NCI-H1092 (cell line): ENCODE measurements around the gene ACSM4.

Experiments used
- DNase-seq: peaks from one replicate; lab custom pipeline; 2025; lab: John Stamatoyannopoulos, UW

The ACSM4 gene

GRCh38 chr12:7339675-7340074 lies 35.8 kb downstream of the ACSM4 start:
- no peak for DNase-seq

GRCh38 chr12:7344833-7345606 lies 41.1 kb downstream of the ACSM4 start:
- no peak for DNase-seq

- no peak for DNase-seq
Measured at GRCh38 chr12:7346551-7347225, 42.8 kb downstream of the ACSM4 start.

DNA sequence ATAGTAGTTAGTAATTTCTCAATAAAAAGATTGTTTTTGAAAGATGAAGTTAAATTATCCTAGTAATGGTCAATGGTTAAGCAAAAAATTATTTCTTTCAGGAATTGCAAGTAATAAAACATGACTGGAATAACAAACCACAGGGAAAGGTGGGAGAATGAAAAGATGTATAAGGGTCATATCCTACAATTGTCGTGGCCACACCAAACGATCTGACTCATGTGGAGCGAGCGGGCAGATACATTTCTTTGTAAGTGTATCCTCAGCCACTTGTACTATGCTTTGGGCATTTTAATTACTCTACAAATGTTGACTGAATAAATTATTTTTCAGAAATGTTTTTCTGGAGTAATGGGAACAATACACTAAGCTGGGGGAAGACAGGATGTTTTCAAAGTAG lies 45.5 kb downstream of the ACSM4 start:
- DNase-seq, result no peak

DNA sequence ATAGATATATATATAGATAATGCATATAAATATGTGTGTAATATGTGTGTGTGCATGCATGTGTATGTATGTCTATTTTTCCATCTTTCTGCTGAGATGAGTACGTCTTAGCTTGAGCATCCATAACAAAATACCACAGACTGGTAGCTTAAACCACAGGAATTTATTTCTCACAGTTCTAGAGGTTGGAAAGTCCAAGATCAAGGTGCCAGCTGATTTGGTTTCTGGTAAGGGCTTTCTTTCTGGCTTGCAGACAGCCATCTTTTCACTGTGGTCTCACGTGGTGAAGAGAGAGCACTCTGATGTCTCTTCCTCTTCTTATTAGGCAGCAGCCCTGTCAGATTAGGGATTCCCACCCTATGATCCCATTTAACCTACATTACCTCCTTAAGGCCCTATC lies 47.3 kb downstream of the ACSM4 start:
- DNase-seq, result no peak

DNA sequence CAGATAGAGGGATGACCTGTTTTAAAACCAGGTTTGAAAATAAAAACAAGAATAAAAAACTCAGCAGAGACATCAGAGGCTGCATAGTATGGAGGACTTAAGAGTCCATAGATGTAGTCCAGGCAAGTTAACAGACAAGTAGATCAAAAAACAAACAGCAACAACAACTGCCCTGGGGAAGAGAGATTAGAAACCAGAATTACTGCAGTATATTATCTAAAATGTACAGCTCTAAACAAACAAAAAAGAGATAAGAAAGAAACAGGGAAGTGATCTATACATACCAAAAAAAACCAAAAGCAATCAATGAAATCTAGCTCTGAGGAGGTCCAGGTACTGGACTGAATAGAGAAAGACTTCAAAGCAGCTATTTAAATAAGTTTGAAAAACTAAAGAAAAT lies 48.8 kb downstream of the ACSM4 start:
- no peak for DNase-seq

GRCh38 chr12:7354529-7354928 lies 50.7 kb downstream of the ACSM4 start:
- no peak for DNase-seq

- DNase-seq, result no peak
Measured at GRCh38 chr12:7361265-7361664, 57.4 kb downstream of the ACSM4 start.

DNA sequence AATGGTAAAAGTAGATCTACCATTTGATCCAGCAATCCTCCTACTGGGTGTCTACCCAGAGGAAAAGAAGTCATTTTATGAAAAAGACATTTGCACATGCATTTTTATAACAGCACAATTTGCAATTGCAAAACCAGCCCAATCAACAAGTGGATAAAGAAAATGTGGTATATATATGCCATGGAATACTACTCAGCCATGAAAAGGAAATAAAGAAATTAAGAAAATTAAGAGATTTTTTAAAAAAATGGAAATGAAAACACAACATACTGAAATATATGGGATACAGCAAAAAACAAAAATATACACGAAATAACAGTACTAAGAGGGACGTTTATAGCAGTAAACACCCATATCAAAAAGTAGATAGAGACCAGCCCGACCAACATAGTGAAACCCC lies 58.9 kb downstream of the ACSM4 start:
- DNase-seq, result no peak

- no peak for DNase-seq
Measured at GRCh38 chr12:7369274-7369729, 65.4 kb downstream of the ACSM4 start.

GRCh38 chr12:7373226-7373625 lies 69.4 kb downstream of the ACSM4 start:
- no peak for DNase-seq

DNA sequence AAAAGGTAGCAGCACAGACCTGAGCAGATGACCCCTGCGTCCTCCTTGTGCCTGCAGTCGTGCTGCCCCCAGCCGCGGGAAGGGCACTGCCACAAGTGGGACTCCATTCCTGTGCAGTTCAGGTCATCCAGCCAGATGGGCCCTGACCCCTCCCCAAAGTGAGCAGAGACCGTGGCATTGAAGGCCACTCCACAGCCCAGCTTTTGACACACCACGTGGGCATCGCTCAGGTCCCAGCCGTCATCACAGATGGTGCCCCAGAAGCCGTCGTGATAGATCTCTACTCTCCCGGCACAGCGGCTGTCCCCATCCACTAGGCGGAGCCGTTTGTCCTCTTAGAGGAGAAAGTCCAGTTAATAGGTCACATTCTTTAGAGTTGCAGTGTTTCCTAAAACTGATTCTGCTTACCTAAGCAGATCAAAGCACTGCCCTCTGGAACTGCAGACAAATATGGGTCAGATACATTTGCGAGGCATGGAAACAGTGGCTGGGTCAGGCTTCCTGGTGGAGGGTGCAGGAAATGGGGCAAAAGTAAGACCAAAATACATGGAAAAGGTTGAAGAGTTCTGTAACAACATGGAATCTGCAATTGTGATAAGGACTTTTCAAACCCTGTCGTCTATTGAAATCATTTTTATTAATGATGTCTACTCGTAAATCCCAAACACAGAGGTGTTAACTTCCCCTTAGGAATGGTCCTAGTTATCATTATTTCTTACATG lies 70.7 kb downstream of the ACSM4 start:
- DNase-seq, result no peak

DNA sequence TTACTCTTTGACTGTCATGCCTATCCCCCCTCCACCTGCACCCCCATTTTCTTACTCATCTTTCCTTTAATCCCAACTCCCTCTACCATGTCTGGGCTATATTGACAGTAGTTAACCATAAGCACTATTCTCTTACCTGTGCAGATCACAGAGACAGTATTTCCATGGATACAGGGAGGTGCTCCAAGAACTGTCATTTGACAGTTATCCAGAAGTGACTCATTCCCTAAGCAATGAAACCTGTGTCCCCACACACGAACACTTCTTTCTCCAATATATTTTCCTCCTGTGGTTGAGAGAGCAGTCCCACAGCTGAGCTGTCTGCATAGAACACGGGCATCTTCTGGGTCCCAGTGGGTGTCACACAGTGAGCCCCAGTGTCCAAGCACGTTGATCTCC lies 71.3 kb downstream of the ACSM4 start:
- DNase-seq, result no peak

GRCh38 chr12:7376196-7376595 lies 72.3 kb downstream of the ACSM4 start:
- no peak for DNase-seq
